ENCODE results near the gene GPR31.
"Not testable (repeated sequence)": the region's sequence is repeated elsewhere in the genome, so short reads cannot be mapped to it uniquely, and the experiment has no call there.

Gene GPR31, protein sequence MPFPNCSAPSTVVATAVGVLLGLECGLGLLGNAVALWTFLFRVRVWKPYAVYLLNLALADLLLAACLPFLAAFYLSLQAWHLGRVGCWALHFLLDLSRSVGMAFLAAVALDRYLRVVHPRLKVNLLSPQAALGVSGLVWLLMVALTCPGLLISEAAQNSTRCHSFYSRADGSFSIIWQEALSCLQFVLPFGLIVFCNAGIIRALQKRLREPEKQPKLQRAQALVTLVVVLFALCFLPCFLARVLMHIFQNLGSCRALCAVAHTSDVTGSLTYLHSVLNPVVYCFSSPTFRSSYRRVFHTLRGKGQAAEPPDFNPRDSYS

DNA sequence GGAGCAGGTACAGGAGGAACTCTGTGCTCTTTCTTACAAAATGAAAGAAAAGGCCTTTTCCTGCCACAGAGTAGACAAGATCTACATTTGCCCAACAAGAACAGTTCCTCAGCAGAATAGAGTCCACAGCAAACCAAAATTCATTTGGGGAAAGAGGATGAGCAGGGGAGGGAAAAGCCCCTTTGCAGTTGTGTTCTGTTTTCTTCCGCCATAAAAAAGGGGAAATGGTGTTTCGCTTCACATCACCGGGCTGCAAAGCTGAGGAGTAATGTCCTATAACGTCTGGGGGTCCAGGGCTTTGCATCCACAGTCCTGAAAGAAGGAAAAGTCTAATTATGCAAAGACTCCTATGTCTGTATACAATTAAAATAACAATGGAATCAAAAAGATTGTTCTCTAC, at the start of gene GPR31:
Gene GPR31 (minus strand): TSS at position 118 of the 400 bp plus-strand sequence. CDS start 149 bp downstream, outside the sequence.
- no peak for DNase-seq

DNA sequence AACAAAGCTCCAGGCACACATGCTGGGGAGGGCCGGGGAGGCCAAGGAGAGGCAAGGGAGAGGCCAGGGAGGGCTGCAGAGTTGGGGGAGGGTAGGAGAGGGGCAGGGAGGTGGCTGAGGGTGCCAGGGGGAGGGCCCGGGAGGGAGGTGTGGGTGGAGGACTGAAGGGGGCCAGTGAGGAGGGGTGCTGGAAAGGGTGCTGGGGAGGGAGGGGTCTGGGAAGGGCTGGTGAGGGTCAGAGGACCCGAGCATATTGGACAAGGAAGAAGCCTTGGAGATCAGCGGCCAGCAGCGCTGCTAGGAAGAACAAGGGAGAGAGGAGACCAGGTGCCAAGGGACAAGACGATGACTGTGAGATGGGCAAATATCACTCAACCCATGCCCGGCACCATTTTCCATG, 49.7 kb upstream of the GPR31 start:
- DNase-seq, result no peak

- DNase-seq, result not testable (repeated sequence)
These were observed 47.5 kb upstream of the GPR31 start for GRCh38 chr6:167205316-167205715.

DNA sequence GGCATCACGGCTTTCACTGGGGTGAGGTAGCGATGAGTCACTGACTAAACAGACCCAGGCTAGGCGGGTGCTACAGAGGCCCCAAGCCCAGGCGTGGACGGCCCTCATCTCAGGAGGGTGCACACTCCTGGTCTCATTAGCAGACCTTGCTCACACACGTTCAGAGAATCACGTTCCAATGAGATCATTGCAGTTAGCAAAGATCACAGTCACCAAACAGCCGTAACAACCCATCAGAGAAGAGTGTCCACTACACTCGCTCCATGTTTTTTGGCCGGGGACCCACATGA, 46.2 kb upstream of the GPR31 start:
- DNase-seq, result not testable (repeated sequence)

GRCh38 chr6:167203261-167204058, 45.7 kb upstream of the GPR31 start:
- DNase-seq, result not testable (repeated sequence)

GRCh38 chr6:167202613-167203012, 44.8 kb upstream of the GPR31 start:
- DNase-seq, result not testable (repeated sequence)

DNA sequence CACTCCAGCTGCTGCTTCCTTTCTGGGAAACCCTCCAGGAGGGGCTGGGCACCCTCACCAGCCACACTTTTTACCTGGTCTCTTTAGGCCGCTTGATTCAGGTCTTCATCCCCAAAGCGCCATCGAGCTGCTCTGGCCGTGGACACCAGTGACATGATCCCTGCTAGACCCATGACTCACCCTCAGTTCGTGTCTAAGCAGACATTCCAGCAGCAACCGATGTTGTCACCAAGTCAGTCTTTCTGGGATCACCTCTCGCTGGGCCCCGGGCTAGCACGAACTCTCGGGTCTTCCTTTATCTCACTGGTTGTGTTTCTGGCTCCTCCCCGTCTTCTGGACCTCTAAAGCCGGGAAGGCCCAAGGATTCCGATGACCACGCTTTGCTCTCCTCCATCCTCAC, 43.0 kb upstream of the GPR31 start:
- DNase-seq, result no peak

GRCh38 chr6:167195941-167196610, 38.3 kb upstream of the GPR31 start:
- DNase-seq, result not testable (repeated sequence)

GRCh38 chr6:167193515-167194125, 35.8 kb upstream of the GPR31 start:
- not testable (repeated sequence) for DNase-seq

- not testable (repeated sequence) for DNase-seq
These were observed 33.3 kb upstream of the GPR31 start for GRCh38 chr6:167191043-167191583.

DNA sequence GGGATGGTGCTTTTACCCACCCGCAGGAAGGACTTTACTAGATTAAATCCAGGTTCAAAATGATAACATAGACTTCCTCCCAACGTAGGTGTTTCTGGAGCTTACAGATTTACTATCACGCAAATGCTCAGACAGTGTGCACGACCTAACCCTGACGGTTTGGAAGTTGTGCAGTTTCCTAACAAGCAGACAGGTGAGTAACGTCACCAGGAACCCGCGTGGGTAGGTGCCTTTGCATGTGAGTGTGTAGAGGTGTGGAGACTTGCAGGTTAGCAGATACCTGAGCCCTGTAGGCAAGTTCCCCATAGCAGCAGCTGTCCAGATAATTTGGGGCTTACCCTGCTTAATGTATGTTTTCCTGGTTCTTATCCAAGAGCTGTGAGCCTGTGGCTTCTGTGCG, 29.5 kb upstream of the GPR31 start:
- DNase-seq, result not testable (repeated sequence)

DNA sequence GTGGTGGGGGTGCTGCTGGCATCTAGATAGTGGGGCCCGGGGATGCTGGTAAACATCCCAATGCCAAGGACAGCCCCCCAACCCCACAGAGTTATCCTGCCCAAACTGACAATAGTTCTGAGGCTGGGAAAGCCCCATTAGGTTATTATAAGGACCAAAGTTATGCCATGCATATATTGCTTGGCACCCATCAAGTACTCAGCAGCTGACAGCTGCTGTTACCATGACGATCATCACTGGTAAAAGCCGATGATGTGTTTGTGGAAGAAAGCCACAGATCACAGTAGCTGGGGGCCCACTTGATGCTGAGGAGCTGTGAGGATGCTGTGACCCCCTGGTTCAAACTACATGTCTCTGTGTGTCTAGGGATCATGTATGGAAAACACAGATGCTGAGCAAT, 27.3 kb upstream of the GPR31 start:
- DNase-seq, result not testable (repeated sequence)

DNA sequence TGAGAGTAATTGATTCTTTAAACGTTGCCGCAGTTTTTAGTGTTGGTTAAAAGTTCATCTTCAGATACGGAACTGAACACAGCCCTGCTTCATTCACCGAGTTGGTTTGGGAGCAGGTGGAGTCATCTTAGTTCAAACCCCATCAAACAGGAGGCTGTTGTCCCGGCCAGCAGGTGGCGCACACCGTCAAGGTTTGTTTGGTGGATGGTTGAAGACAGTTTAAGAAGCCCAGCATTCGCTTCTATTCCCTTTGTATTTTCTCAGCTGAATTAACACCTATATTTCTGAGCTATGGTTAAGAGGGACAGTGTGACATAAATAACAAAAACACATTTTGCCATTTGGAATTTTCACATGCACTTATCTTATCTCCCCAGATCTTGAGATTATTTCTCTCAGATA, 25.1 kb upstream of the GPR31 start:
- DNase-seq, result not testable (repeated sequence)

- not testable (repeated sequence) for DNase-seq
These were observed 23.6 kb upstream of the GPR31 start for GRCh38 chr6:167181351-167181750.

DNA sequence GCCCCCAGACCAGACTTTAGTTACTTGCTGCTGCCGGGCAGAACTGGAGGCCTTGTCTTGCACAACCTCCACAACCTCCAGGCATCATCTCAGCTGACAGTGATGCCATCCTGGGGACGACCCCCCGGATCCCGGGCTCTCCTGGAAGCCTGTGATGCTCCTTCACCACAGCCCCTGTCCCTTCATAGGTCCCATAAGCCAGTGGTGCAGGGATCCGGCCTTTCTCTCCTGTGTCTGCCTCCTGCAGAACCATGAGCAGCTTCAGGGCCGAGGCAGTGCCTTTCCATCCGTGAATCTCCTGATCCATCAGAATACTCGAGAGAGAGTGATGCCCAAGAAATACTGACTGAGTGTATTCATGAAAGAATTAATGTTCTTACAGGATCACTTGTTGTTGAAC, 22.3 kb upstream of the GPR31 start:
- DNase-seq, result not testable (repeated sequence)

DNA sequence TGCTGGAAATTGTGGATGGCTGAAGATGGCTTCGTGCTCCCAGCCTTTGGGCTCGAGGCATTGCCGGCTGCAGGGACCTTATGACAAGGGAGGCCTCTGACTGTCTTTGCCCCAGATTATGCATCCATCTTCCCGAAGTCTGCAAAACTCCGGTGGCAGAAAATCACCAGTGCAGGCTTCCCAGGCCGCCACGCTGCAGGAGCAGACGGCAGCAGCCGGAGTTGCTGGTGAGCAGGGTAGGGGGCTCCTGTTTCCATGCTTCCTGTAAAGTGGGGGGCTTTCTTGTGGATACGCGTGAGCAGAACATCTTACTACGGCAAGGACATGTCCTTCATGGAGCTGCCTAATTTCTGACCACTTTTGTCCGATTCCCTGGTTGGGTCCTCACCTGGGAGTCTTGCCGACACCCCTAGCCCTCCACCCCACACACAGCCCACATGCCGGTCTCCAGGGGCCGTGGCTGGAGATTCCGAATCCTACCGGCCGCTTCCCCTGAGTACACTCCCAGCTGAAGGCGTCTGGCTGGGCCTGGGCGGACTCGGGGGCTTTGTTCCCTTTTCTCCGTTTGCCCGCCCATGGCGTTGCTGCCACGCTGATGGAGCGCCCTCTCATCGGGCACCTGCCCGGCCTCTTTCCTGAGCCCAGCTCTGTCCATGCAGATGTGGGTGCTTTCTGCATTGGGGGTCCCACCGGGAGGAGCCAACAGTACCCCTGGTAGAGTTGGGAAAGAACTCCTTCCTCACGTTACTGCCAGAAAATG, 21.3 kb upstream of the GPR31 start:
- DNase-seq, result not testable (repeated sequence)

DNA sequence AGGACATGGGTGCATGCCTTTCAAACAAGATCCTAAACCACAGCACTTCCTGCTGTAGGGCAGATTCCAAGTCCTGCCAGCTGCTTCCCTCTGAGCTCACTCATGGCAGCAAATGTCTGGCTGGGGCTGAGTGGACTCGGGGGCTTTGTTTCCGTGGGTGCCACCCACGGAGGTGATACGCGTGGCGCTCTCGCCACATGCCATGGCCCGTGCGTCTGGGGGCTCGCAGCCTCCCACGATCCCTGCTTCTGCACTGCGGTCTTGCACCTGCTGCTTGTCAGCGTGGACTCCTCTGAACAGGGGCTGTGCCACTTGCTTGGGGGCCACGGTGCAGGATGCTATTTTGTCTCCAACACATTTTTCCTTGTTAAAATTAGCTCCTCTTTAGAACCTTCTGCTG, 19.5 kb upstream of the GPR31 start:
- DNase-seq, result not testable (repeated sequence)

DNA sequence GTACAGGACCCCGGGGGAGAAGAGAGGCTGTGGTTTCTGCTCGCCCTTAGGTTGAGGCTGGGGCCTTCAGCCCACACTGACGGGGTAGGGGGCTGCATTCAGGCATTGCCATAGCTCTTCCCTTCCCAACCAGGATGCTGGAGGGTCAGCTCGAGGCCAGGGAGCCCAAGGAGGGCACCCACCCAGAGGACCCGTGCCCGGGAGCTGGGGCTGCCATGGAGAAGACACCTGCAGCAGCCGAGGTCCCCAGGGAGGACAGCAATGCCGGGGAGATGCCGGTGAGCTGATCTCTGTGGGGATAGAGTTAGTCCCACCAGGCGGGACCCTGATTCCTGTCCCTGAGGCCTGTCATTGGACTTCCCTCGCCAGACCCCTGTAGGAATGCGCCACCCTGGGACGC, 14.2 kb upstream of the GPR31 start:
- not testable (repeated sequence) for DNase-seq

DNA sequence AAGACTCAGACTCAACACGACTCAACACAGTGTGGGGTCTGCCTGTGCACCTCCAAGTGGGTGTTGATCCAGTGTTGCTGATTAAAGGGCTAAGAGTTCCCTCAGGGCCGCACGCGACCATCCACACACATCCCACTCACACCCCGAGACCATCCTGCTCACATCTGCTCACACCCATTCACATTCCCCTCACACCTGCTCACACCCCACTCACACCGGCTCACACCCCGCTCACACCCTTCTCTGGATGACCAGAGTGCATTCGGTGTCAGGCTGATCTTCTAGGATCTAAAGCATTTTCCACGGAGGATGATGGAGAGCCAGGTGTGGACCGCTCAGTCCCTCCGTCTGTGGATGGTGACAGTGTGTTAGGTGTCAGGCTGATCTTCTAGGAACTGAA, 13.5 kb upstream of the GPR31 start:
- not testable (repeated sequence) for DNase-seq

GRCh38 chr6:167169867-167170266, 12.1 kb upstream of the GPR31 start:
- not testable (repeated sequence) for DNase-seq

- DNase-seq, result not testable (repeated sequence)
These were observed 10.5 kb upstream of the GPR31 start for GRCh38 chr6:167168296-167168695.

DNA sequence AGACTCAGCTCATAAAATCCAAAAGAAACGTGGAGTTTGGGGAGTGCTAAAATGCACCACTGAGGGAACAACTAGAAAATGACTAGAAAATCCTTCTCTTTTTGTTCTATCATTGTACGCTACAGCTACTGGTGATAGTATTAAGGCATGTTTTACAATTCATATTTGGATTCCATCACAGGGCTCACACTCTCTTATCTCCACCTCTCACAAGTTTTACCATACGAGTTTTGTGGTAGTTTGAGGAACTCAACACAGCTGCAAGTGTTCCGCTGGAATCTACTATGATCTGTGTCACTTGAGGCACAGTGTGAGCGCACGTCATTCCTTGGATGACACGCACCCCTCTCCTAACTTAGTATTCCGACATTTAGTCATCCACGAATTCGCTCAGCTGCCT, 9.9 kb upstream of the GPR31 start:
- DNase-seq, result not testable (repeated sequence)

Data from NCI-H1694 treated with DMSO at 0.1 percent for 48 hours (cell line).